Effector memory CD4-positive, alpha-beta T cell (primary cell): Measurements from ENCODE around the gene DCTD.

Experiments used
- DNase-seq, 3 donors: peaks; one replicate each; pipeline ENCODE4 v3.0.0-alpha.2; 2020
- H3K27ac ChIP-seq: 2 replicates; pipeline ENCODE4 v1.7.0; 2013; ENCODE audit warnings: mild to moderate bottlenecking, low read length, moderate library complexity; ENCODE audit not compliant: insufficient read depth, poor library complexity, severe bottlenecking
- H3K27me3 ChIP-seq: replicated peaks from 2 replicates; pipeline ENCODE4 v1.7.0; 2013; ENCODE audit warnings: mild to moderate bottlenecking, low read length; ENCODE audit not compliant: insufficient read depth, control insufficient read depth, poor library complexity, severe bottlenecking
- H3K36me3 ChIP-seq: 2 replicates; pipeline ENCODE4 v1.7.0; 2013; ENCODE audit warnings: mild to moderate bottlenecking, low read length, moderate library complexity; ENCODE audit not compliant: control insufficient read depth, insufficient read depth
- H3K4me1 ChIP-seq: 2 replicates; pipeline ENCODE4 v1.7.0; 2013; ENCODE audit warnings: low read length, mild to moderate bottlenecking; ENCODE audit not compliant: control insufficient read depth, insufficient read depth, poor library complexity, severe bottlenecking
- H3K4me3 ChIP-seq: 2 replicates; pipeline ENCODE4 v1.7.0; 2013; ENCODE audit warnings: low read length, low read depth, mild to moderate bottlenecking; ENCODE audit not compliant: insufficient read depth, poor library complexity, severe bottlenecking
- H3K9me3 ChIP-seq: 2 replicates; pipeline ENCODE4 v1.7.0; 2013; ENCODE audit warnings: mild to moderate bottlenecking, low read length, moderate library complexity; ENCODE audit not compliant: control insufficient read depth

Gene DCTD

DNA sequence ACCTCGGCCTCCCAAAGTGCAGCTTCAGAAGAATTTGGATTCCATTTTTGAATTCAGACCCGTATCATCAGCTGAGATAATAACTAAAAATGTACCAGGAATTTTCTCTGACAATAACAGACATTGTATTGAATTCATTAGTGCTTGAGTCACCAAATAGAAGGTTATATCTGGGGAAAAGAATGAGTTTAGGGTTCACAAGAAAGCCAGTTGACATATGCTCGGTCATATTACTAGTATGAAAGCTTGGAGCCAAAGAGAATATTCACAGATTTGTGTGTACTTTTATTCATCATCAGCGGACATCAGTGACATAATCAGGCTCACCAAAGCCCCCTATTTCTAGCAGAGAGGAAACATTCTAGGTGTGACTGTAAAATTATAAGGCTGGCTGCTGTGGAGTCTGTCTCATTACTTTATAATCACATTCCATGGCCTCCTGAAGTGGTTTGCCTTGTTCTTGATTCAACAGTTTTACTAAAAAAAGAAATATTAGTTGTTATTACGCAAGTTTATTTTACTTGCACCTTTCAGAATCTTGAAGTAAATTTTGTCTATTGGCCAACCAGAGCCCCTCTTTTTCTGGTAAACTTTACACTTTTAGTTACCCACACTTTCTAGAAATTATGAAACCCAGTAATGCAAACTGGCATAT is 14.6 kb upstream of the DCTD start:
- no peak overlapping the region for H3K27ac ChIP-seq
- no peak overlapping the region for H3K4me3 ChIP-seq
- H3K36me3 ChIP-seq: no peaks in the 10 kb centered on the region
- H3K4me1 ChIP-seq: no peaks in the 10 kb centered on the region
- no peak for DNase-seq
- H3K9me3 ChIP-seq: no peaks in the 10 kb centered on the region
- no peaks in the 10 kb centered on the region for H3K27me3 ChIP-seq

DNA sequence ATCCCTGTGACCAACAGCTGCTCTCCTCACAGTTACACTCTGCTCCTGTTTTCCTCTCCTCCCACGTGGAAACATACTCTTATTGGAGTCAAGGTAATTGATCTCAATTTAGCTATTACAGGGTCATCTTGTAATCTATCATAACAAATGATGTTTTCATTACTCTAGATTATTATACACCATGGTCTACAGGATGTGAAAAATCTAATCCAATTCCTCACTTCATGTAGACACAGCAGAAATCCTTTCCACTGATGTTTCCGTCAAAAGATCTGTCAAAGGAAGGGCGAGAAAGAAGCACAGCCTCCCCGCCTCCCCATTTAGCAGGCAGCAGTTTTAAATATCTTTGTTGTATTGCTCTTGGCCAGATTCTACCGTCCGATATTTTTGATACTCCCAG is 13.7 kb upstream of the DCTD start:
- no peaks in the 10 kb centered on the region for H3K4me1 ChIP-seq
- H3K27me3 ChIP-seq: no peaks in the 10 kb centered on the region
- H3K4me3 ChIP-seq: no peak overlapping the region
- no peaks in the 10 kb centered on the region for H3K9me3 ChIP-seq
- no peak for DNase-seq
- H3K36me3 ChIP-seq: no peaks in the 10 kb centered on the region
- H3K27ac ChIP-seq: no peak overlapping the region

DNA sequence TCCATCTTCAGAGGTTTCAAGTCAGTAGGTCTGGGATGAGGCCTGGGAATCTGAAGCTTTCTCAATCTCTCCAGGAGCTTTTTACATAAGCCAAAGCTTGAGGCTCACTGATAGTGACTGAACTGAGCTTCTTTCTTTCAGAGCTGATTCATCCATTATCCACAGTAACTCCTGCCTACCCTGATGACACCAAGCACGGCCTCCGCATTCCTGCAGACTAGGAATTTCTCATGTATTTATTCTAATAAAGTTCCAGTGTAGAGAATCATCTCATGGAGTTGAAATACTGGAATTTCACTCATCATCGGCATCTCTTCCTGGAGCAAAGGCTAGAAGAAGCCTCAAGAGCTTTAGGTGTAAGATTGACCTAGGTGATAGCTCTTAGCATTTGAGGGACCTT is 12.1 kb upstream of the DCTD start:
- no peak overlapping the region for H3K4me3 ChIP-seq
- no peaks in the 10 kb centered on the region for H3K27me3 ChIP-seq
- no peak for DNase-seq
- no peaks in the 10 kb centered on the region for H3K4me1 ChIP-seq
- H3K9me3 ChIP-seq: no peaks in the 10 kb centered on the region
- H3K27ac ChIP-seq: no peak overlapping the region
- no peaks in the 10 kb centered on the region for H3K36me3 ChIP-seq

DNA sequence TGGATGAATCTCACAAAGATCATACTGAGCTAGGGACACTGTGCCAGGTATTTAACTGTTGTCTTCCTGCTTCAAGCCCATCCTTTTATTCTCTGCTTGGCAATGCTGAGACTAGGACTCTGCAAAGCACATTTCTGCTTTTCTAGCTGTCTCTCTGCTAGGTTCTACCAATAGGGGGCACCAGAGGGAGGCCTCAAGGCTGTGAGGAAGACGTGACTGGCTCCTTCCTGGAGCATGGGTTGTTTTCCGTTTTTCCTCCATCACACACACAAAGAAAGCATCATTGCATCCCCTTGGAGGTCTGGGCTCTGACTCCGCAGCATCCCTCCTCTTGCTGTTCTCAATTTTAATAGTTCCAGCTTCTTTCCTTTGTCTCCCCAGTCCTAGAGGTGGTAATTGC is 10.9 kb upstream of the DCTD start:
- H3K36me3 ChIP-seq: no peaks in the 10 kb centered on the region
- no peak overlapping the region for H3K4me3 ChIP-seq
- no peak overlapping the region for H3K27ac ChIP-seq
- H3K9me3 ChIP-seq: no peaks in the 10 kb centered on the region
- no peak for DNase-seq
- no peaks in the 10 kb centered on the region for H3K4me1 ChIP-seq
- no peaks in the 10 kb centered on the region for H3K27me3 ChIP-seq

DNA sequence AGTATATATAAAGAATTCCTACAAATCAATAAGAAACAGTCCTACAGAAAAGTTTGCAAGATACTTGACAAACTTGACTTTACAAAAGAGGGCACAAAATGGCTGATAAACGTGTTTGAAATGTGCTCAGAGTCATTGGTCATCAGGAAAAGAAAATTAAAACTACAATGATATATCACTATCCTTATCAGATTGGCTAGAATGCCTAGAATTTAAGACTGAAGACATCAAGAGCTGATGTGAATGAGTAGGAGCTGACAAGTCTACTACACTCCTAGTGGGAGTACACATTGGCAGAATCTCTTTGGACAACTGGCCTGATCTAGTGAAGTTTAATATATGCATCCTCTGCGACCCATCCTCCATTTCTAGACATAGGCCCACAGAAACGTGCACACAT is 10.3 kb upstream of the DCTD start:
- no peaks in the 10 kb centered on the region for H3K4me1 ChIP-seq
- no peaks in the 10 kb centered on the region for H3K36me3 ChIP-seq
- no peaks in the 10 kb centered on the region for H3K27me3 ChIP-seq
- H3K27ac ChIP-seq: no peak overlapping the region
- no peaks in the 10 kb centered on the region for H3K9me3 ChIP-seq
- H3K4me3 ChIP-seq: no peak overlapping the region
- DNase-seq: no peak

DNA sequence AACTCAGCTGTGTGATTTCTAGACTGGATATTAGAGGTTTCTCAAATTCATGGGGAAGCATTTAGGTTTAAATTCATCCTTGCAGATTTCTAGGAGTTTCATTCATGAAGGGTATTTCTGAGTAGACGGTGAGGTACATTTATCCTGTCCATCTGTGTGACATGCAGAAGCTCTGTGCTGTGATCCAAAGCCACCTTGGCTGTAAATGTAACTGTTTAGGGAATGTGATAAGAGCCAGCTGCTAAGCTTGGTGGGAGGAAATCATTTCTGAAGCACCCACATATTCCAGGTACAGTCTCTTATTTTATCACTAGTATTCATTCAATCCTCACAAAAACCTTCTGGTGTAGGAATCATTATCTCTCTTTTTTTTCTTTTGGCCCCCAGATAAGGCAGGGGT is 8.7 kb upstream of the DCTD start:
- Histone ChIP-seq H3K4me1 (no peaks in the 10 kb centered on the region), H3K4me3 (no peak overlapping the region), H3K27ac (no peak overlapping the region), H3K9me3 (no peaks in the 10 kb centered on the region), H3K27me3 (no peaks in the 10 kb centered on the region), H3K36me3 (no peaks in the 10 kb centered on the region)
- DNase-seq: no peak

DNA sequence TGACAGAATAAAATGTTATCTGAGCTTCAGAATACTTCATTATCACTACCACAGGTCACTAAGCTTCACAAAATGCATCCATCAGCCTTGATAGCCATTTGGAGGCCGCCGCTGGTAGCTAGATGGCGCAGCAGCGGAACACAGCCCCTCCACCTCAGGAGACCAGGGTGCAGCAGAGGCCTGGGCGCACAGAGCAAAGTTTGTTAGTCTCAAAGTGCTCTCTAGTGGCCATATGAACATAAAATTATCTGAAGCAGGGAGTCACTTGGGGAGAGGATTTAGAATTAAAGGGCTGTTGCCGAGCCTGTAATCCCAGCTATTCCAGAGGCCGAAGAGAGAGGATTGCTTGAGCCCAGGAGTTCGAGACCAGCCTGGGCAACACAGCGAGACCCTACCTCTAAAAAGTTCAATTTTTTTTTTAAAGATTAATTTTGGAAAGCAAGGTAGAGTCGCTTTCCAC is 8.1 kb upstream of the DCTD start:
- H3K4me3 ChIP-seq: no peak overlapping the region
- H3K4me1 ChIP-seq: no peaks in the 10 kb centered on the region
- no peak overlapping the region for H3K27ac ChIP-seq
- no peaks in the 10 kb centered on the region for H3K27me3 ChIP-seq
- no peaks in the 10 kb centered on the region for H3K9me3 ChIP-seq
- no peaks in the 10 kb centered on the region for H3K36me3 ChIP-seq
- peak in 2 of 3 donors; percentile 12 to 23 for DNase-seq

DNA sequence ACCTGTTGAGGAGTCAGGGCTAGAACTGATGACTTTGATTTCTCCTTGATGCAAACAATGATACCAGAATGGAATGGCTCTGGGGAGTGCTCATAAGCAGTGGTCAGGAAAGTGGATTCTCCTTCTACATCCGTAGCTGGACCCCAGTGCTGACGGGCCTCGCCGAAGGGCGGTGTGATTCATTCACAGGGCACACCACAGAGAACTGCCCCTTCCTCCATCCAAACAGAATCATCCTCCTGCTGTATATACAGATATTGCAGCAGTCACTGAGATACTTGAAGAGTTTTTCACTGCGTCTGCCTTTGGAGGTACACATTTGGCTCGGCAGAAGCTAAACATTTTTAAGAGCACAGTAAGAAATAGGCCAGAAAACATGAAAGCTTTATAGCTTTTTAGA is 7.3 kb upstream of the DCTD start:
- Histone ChIP-seq H3K4me1 (peaks cover under 1% of the 10 kb centered on the region), H3K27me3 (no peaks in the 10 kb centered on the region), H3K27ac (no peak overlapping the region), H3K4me3 (no peak overlapping the region), H3K9me3 (no peaks in the 10 kb centered on the region), H3K36me3 (no peaks in the 10 kb centered on the region)
- DNase-seq: no peak

DNA sequence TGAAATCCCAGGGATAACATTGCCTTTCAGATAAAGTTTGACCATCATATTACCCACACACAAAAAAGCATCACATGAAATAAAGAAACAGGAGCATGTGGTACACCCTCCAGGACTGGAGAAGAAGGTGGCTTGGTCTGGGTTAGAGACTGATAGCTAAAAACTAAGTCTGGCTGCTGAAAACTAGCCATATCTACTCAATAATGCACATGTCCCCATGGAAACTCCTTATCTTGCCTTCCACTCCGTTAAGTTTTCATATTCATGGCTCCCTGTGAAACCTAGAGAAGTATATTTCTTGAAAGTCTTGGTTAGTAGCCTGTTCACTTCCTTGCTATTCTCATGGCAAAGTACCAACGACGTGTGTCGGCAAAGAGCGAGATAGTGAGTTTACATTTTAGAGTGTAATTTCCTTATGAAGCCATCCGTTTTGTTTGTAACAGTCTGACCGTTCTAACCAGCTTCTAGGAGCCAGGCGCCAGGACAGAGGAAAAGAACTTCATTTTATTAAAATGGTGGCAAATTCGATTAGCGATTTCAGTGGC is 6.7 kb upstream of the DCTD start:
- Histone ChIP-seq H3K9me3 (no peaks in the 10 kb centered on the region), H3K27ac (no peak overlapping the region), H3K4me3 (no peak overlapping the region), H3K27me3 (no peaks in the 10 kb centered on the region), H3K4me1 (peaks cover 5% of the 10 kb centered on the region), H3K36me3 (no peaks in the 10 kb centered on the region)
- no peak for DNase-seq

DNA sequence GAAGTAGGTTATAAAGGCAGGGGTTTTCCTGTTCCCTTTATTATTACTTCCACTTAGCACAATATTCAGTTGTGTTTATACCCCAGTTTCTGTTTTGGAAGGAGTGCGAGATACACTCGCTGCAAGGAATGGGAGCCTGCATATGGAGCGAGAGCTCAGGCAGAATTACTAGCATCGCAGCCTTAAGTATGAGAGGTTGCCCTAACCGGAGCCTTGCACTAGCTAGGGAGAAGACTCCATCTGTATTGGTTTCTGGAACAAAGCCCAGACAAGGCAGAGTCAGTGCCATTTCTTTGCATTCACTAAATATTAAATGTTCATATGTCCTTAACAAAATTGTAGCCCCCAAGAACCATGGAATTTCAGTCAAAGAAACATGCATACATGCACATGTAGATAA is 6.2 kb upstream of the DCTD start:
- peaks cover 10% of the 10 kb centered on the region for H3K4me1 ChIP-seq
- no peak overlapping the region for H3K27ac ChIP-seq
- no peak for DNase-seq
- H3K27me3 ChIP-seq: no peaks in the 10 kb centered on the region
- H3K9me3 ChIP-seq: no peaks in the 10 kb centered on the region
- no peaks in the 10 kb centered on the region for H3K36me3 ChIP-seq
- H3K4me3 ChIP-seq: no peak overlapping the region
